HG03025 (cell line): ENCODE data around the gene GPR52.
"Not testable (repeated sequence)": the region's sequence is repeated elsewhere in the genome, so short reads cannot be mapped to it uniquely, and the experiment has no call there.

Source experiments
- ATAC-seq: cut with Tn5 transposase; IDR thresholded peaks from one replicate; pipeline ENCODE4 v1.9.1; 2021; ENCODE audit warnings: mild to moderate bottlenecking, moderate library complexity; ENCODE audit not compliant: unreplicated experiment, low FRiP score

Gene GPR52, protein sequence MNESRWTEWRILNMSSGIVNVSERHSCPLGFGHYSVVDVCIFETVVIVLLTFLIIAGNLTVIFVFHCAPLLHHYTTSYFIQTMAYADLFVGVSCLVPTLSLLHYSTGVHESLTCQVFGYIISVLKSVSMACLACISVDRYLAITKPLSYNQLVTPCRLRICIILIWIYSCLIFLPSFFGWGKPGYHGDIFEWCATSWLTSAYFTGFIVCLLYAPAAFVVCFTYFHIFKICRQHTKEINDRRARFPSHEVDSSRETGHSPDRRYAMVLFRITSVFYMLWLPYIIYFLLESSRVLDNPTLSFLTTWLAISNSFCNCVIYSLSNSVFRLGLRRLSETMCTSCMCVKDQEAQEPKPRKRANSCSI

DNA sequence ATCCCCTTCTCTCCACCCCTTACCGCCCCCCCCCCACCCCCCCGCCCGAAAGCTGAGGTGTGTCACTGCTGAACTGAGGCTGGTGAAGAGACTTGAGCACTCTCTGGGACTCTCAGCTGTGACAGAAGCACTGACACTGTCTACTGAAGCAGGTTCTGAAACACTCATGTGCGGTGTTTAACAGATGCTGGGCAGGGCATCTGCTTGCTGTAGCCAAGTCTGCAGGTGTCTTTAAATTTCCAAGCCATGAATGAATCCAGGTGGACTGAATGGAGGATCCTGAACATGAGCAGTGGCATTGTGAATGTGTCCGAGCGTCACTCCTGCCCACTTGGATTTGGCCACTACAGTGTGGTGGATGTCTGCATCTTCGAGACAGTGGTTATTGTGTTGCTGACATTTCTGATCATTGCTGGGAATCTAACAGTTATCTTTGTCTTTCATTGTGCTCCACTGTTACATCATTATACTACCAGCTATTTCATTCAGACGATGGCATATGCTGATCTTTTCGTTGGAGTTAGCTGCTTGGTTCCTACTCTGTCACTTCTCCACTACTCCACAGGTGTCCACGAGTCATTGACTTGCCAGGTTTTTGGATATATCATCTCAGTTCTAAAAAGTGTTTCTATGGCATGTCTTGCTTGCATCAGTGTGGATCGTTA, at the start of gene GPR52:
TSS of gene GPR52 (plus strand) at position 99 of the 665 bp plus-strand sequence. CDS start at position 247, 148 bp downstream.
- no peak for ATAC-seq

DNA sequence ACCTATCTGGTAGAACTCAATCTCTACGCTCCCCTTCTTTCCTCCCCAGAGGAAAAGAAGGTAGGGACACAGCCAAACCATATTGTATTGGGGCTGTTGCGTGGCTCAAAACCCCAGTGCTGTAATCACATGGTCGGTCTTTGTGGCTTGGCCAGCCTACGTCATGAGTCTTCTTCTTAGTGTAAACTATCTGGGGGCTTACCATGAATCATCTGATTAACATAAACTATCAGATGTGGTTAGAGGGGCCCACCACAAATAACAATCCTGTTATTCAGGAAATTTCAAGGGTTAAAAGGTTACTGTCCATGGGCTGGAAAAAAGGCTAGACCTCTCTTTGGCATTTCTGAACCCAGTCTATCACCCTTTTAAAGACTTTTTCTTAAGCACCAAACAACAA, 49.5 kb upstream of the GPR52 start:
- ATAC-seq, result no peak

DNA sequence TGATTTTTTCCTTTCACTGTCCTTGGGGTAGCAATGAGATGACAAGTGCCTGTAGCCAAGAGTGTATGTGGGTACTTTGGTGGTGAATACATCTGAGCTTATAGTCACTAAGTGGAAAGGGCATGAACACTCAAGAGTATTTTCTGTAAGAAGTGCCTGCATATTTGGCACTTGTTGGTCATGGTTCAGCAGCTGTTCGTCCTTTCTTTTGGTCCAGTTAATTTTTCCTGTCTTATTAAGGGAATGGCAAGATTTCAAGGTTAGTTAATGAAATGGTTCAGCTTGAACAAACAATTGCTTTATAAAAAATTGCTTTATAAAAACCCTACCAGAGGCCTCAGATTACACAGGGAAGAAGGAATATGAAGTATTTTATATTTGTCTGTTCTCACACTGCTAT, 48.6 kb upstream of the GPR52 start:
- ATAC-seq, result no peak

DNA sequence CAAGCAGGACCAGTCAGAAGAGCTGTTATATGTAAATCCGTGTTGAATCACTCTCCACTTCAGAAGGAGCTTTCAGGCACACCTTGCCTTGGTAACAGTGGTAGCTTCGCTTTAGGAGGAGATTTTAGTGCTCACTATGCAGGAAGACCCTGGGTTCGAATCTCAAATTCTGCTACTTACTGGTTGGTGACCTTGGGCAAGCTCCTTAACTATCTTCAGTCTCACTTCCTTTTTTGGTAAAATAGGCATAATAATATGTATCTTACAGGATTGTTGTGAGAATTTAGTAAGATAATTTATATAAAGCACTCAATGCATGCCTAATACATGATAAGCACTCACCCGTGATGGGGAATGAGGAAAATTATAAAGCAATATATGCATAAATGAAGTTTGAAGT, 46.7 kb upstream of the GPR52 start:
- no peak for ATAC-seq

DNA sequence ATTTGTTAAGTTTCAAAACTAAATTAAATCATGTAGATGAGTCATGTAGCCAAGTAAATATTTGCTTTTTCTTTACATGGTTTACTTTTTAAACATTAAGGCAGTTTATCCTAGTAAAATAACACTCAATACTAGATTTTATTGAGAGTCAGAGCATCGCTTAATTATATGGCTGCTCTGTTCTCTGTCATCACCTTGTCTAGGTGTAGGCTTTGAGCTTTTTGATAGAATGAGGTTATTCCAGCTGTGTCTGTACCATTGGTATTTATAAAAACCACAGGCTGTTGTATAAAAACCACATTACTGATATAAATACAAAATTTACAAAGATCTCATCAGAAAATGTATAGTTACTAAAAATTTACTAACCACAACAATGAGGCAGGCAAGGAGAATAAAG, 42.5 kb upstream of the GPR52 start:
- no peak for ATAC-seq

DNA sequence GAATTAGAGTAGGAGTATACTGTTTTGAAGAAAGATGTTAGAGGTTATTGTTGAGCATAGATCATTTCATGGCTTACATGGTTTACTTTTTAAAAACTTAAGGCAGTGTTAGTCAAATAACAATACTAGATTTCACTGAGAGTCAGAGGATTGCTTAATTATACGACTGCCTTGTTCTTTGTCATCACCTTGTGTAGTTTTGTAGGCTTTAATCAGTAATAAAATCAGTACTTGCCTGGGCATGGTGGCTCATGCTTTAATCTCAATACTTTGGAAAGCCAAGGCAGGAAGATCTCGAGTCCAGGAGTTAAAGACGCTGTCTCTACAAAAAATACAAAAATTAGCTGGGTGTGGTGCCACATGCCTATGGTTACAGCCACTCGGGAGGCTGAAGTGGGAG, 41.3 kb upstream of the GPR52 start:
- no peak for ATAC-seq

DNA sequence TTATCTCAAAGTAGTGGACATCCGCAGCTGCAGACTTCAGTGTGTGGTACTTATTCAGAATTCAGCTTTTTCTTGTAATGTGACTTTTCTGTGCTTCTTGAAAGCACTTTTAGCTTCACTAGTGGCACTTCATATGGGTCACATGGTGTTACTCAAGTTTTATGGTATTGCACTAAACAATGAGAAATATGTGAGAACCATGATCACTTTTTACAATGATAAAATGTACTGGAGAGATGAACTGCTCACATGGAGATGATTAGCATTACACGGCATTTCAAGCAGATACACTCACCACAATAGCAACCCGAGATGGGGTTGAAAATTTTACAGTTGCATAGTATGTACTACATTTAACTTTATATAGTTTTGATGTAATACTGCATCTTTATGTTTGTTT, 40.1 kb upstream of the GPR52 start:
- ATAC-seq, result no peak

DNA sequence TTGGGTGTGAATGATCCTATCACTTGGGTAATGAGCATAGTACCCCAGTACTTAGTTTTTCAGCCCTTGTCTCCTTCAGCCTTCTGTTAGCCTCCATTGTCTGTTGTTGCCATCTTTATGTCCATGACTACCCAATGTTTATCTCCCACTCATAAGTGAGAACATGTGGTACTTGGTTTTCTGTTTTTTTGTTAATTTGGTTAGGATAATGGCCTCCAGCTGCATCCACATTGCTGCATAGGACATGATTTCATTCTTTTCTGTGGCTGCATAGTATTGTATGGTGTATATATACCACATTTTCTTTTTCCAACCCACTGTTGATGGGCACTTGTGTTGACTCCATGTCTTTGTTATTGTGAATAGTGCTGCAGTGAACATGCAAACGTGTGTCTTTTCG, 39.6 kb upstream of the GPR52 start:
- ATAC-seq, result no peak

DNA sequence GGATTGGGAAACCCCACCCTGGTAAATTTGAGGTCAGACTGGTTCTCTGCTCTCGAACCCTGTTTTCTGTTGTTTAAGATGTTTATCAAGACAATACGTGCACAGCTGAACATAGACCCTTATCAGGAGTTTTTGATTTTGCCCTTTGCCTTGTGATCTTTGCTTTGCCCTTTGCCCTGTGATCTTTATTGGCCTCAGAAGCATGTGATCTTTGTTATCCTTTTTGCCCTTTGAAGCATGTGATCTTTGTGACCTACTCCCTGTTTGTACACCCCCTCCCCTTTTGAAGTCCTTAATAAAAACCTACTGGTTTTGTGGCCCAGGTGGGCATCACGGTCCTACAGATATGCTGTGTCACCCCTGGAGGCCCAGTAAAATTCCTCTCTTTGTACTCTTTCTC, 38.0 kb upstream of the GPR52 start:
- ATAC-seq, result not testable (repeated sequence)

DNA sequence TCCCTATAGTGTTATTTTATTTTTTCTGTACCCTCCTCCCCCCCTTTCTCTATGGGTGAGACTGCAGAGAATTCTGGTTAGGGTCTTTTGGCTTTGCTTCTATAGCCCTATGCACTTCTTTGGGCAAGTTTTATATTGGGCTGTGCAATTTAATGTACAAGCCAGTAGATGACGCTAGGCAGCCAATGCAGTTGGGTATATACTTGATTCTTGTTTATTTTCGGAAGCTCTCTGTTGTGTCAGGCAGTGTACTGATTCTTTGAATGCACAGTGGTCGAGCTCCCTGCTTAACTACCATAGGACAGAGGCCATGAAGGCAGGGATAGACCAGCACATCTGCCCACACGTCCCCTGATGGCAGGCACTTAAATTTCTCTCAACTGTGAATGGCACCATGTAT, 34.1 kb upstream of the GPR52 start:
- ATAC-seq, result no peak

DNA sequence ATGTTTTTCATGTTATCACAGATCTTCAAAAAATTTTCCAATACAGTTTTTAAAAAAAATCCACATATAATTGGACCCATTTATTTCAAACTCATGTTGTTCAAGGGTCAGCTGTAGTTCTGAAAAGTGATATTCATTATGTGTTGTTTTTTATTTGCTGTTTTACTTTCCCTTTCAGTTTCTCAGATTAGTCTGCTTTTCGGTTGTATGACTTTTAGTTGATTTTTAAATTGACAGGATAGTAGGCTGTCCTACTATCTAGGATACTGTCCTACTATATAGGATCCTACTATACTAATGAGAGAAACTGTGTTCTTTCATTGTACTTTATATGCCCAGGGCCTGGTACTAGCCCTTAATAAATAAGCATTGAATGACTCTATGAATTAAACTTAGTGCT, 33.6 kb upstream of the GPR52 start:
- no peak for ATAC-seq

DNA sequence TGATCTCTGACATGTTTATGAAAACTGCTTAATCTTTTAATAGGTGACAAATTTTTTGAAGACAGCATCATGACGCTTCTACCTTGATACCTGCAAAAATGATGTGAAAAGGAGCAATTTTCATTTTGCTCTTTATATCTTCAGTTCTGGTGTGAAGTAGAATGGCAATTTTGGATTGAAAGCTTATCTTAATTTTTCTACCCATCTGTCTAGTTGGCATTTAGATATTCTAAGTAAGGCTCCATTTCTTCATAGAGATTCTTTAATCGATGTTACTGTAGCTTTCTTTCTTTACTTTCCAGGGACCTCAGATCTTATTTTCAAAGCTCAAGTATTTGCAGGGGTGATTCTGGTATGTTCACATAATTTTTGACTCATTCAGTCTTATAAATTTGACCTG, 32.3 kb upstream of the GPR52 start:
- no peak for ATAC-seq

DNA sequence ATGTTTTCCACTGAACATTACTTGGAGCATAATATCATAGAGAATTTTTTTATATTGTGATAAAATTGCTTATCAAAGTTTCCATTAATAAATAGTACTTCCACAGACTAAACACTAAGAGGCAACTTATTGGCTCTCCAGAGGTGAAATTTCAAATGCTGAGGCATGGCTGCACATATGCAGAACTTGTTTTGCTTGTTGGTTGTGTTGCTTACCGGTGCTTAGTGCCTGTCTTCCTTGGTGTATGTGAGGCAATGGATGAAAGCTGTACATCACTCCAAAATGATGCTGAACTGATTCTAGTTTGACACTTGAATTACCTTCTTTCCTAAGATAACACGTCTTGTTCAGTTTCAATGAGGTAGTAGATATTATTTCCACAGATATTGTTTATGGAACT, 29.8 kb upstream of the GPR52 start:
- ATAC-seq, result no peak

DNA sequence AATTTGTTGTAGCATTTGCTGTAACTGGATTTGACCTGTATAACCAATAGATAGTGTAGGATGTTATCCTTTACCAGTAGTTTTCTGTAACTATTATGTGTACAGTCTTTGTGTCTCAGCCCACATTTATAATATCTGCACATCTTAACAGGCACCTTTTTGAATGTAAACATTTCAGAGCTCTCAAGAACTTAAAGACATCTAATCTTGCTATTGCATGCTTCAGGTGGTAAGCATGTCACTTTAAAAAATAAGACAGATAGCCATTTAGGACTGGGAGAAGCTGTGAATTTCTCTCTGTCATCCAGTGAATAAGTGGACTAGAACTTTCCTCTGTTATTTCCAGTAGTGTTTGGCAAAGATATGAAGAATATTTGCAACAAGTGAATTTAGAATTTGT, 22.6 kb upstream of the GPR52 start:
- no peak for ATAC-seq

DNA sequence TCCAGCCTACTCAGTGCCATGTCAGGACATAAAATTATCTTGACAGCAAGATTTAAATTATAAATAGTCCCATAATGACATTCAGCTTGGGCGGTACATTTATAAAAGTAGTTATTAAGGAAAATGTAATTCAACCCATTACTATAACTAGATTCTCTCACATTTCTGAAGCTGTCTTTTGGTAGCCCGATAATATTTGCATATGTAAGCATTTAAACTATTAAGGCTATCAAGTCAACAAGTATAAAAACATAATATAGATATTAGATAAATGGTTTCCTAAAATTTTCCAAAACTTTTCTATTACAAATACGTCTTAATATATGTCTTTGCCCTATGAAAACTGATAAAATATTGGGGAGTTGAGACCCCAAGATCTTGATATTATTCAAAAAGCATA, 21.6 kb upstream of the GPR52 start:
- ATAC-seq, result no peak

DNA sequence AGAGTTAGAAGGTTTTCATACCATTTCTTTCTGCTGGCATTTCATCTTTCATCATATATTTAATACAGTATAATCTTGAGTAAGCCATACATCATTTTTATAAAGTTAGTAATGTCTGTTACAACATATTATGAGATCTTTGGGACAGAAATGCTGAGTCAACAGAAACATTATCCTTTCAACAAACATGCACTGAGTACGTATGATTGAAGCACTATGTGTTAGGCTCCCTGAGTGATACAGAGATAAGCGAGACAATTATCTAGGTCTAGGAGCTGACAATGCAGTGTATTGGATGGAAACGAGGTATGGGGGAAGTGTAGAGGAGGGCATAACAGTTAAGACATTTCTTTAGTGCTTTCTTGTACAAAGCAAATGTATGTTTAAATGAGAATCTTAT, 19.7 kb upstream of the GPR52 start:
- ATAC-seq, result no peak

DNA sequence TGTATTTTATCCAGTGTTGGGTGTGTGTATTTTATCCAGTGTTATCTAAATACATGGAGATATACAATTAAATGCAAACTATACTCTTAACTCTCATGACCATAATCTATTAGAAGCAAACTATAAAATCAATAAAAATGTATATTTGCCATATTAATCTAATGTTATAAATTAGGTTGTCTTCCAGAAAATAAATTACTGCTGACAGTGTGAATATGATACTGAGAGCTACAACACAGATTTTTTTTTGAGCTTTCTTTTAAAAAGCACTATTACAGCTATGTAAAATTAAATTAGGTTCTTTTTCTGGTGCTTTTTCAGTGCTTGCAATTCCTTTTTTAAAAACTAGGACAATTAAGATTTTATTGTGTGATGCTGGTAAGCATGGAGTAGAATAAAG, 19.0 kb upstream of the GPR52 start:
- ATAC-seq, result no peak

DNA sequence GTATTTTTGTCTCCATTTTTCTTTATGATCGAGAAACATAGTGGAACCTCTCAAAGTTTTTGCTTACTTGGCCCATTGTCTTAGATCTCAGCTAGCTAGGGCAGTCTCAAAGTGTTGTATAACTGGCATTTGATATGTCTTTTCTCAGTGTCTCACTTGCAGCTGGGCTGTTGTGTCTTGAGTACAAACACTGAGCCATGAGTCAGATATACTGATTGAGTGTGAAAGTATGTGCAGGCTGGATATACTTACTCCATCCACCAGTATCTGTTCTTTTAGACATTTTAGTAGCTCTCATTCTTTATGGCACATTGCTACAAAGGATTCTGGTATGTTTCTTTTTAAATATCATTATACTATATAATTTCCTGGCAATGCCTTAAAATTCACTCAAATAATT, 14.3 kb upstream of the GPR52 start:
- ATAC-seq, result no peak

DNA sequence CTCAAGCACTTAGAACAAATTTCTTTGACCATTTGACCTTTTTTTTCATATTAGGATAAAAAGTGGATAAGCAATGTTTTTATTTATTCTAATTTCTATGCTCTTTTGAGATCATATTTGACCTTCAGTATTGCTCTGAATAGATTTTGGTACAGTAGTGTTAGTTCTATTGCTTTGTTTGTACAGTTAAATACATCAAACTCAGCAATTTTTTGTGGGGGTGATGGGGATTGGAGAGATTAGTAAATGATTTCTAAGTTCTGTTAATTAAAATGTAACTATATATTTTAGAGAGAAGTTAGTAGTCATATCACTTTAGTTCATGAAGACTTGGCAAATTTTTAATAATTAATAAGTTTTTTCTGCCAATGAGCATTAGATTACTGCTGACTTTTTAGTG, 2.4 kb upstream of the GPR52 start:
- no peak for ATAC-seq

DNA sequence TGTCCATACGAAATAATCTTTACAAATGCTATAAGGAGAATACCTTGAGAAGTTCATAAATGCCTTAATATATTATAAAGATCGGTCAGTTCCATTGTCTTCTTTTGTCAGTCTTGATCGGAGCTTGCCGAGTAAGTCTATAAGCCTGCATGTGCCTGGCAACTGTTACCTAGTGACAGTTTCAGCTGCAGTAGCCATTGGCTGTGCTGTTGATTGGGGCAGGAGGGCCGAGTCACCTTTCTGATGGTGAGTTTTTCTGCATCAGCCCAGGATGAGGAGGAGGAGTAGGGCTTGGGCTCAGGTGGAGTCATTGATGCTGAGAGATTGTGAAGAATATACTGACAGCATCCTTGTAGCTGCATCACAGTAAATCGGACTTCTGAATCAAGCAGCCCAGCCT, 1.9 kb upstream of the GPR52 start:
- ATAC-seq, result no peak

DNA sequence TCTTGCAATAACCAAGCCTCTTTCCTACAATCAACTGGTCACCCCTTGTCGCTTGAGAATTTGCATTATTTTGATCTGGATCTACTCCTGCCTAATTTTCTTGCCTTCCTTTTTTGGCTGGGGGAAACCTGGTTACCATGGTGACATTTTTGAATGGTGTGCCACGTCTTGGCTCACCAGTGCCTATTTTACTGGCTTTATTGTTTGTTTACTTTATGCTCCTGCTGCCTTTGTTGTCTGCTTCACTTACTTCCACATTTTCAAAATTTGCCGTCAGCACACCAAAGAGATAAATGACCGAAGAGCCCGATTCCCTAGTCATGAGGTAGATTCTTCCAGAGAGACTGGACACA, 743 bp downstream of the GPR52 start:
- no peak for ATAC-seq

DNA sequence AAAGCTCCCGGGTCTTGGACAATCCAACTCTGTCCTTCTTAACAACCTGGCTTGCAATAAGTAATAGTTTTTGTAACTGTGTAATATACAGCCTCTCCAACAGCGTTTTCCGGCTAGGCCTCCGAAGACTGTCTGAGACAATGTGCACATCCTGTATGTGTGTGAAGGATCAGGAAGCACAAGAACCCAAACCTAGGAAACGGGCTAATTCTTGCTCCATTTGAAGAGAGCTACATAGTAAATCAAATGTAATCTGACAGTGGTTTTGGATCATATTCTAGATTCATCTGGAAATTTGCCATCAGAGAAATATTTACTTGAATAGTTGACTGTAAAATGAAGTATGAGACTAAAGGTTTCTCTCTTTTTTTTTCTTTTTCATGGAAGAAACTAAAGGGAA, 1.2 kb downstream of the GPR52 start:
- ATAC-seq, result no peak
